Mucosa of descending colon (tissue), 3 donors: Measurements from ENCODE around the gene KCNK3. TPM values are rescaled to one million over a fixed set of nuclear protein-coding genes. Genes with fewer than 3 reads are reported as not detected.

Experiments
- ATAC-seq: fragments of 200-7000 bp; cut with Tn5 transposase; one replicate; pipeline ENCODE4 v1.9.1; 2020; ENCODE audit warnings: mild to moderate bottlenecking, moderate library complexity
- DNase-seq, 3 donors: peaks; one replicate each; pipeline ENCODE4 v3.0.0-alpha.2; 2020
- H3K36me3 ChIP-seq: fragments of 200-600 bp; one replicate; pipeline ENCODE4 v1.8.0; 2021; ENCODE audit warnings: low read depth, mild to moderate bottlenecking
- H3K4me1 ChIP-seq: fragments of 200-600 bp; one replicate; pipeline ENCODE4 v1.8.0; 2021; ENCODE audit warnings: low read depth, mild to moderate bottlenecking
- H3K4me3 ChIP-seq: fragments of 200-600 bp; one replicate; pipeline ENCODE4 v1.8.0; 2021; ENCODE audit warnings: mild to moderate bottlenecking
- H3K9me3 ChIP-seq: fragments of 200-600 bp; one replicate; pipeline ENCODE4 v1.8.0; 2021; ENCODE audit warnings: mild to moderate bottlenecking
- CTCF ChIP-seq: fragments of 200-600 bp; IDR thresholded peaks from one replicate; pipeline ENCODE4 v1.8.0; 2022; ENCODE audit warnings: antibody characterized with exemption, mild to moderate bottlenecking
- intact Hi-C, 2 donors: fragments of 100-400 bp; cut with DNase I in 1 of 2; cut with micrococcal nuclease in 1 of 2; formaldehyde crosslinking; loops; one replicate each; pipeline versions ENCODE4 v1.11.0 to v1.11.1; 2022; cut with DNase I, micrococcal nuclease
- total RNA-seq, 3 donors: library from RNA; stranded (reverse); fragmentation: NEBNext Ultra II Directional in 2 of 3; extraction: Animal tissue kit (Norgen Biotek cat#: 25700) in 2 of 3; gene quantifications; one replicate each; pipeline versions ENCODE4 v1.2.1 to v1.2.4, GENCODE V29; 2021 to 2023
- donor health status: DM: no; HTN: no; CAD: no; lungs with moderate emphysema.
- donor health status: DM: no; HTN: no; CAD: no.
- donor health status: DM: no; HTN: yes; CAD: no.

The KCNK3 gene
- total RNA-seq, 3 donors from 2014 or later, result 0.64 to 11.0 (median 0.92) TPM

- peaks cover 4% of the 10 kb centered on the region for H3K4me1 ChIP-seq
- intact Hi-C loops, result no loop called here
These were observed 651 bp downstream of the KCNK3 start for GRCh38 chr2:26692897-26693849.

GRCh38 chr2:26694001-26694400 is 1.5 kb downstream of the KCNK3 start:
- H3K36me3 ChIP-seq, result no peaks in the 10 kb centered on the region
- no peak for TF ChIP-seq CTCF
- H3K4me1 ChIP-seq, result peaks cover 4% of the 10 kb centered on the region
- no peak overlapping the region for H3K4me3 ChIP-seq
- no peak for DNase-seq
- no peak for ATAC-seq
- H3K9me3 ChIP-seq, result no peaks in the 10 kb centered on the region
- intact Hi-C loops, result no loop called here

More at GRCh38 chr2:26692897-26693849, 651 bp downstream of the KCNK3 start:
- no peak for TF ChIP-seq CTCF
- Histone ChIP-seq H3K9me3 (no peaks in the 10 kb centered on the region), H3K36me3 (no peaks in the 10 kb centered on the region), H3K4me3 (no peak overlapping the region)
- DNase-seq, result no peak
- ATAC-seq, result peak; percentile 18

DNA sequence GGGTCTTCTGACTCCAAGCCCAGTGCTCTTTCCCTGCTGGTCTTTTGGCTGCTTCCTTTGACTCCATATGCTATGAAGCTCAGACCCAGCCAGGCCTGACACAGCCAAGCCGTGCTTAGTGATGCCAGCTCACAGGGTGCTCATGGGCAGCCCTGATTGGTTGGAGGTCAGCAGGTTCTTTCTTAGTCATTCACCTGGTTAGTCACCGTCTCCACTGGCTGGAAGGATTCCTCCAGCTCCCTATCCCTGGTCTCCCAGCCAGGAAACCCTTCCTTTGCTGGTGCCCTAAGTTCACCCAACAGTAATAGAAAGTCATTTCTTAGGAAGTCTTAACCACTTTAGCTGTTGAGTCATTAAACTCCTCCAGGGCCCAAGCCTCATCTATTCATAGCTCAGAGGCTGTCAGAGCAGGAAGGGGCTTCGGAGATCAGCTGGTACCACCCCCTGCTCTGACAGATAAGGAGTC is 3.9 kb downstream of the KCNK3 start:
- Histone ChIP-seq H3K4me3 (no peak overlapping the region), H3K36me3 (no peaks in the 10 kb centered on the region), H3K4me1 (peaks cover 4% of the 10 kb centered on the region), H3K9me3 (no peaks in the 10 kb centered on the region)
- intact Hi-C loops, result no loop called here
- no peak for TF ChIP-seq CTCF
- no peak for DNase-seq
- peak; percentile 13 for ATAC-seq

GRCh38 chr2:26697425-26697824 is 4.9 kb downstream of the KCNK3 start:
- Histone ChIP-seq H3K9me3 (no peaks in the 10 kb centered on the region), H3K4me1 (peaks cover 4% of the 10 kb centered on the region), H3K4me3 (no peak overlapping the region), H3K36me3 (no peaks in the 10 kb centered on the region)
- TF ChIP-seq CTCF, result no peak
- DNase-seq, result no peak
- no peak for ATAC-seq
- intact Hi-C loops, result no loop called here

- intact Hi-C loops, result no loop called here
- ATAC-seq, result no peak
- Histone ChIP-seq H3K36me3 (no peaks in the 10 kb centered on the region), H3K4me3 (no peak overlapping the region), H3K4me1 (no peaks in the 10 kb centered on the region), H3K9me3 (no peaks in the 10 kb centered on the region)
- no peak for DNase-seq
- TF ChIP-seq CTCF, result no peak
These were observed 6.8 kb downstream of the KCNK3 start for GRCh38 chr2:26699295-26699694.
